IMR-90 (cell line): ENCODE results near the gene ACVR1. TPM values are rescaled to one million over a fixed set of nuclear protein-coding genes. Genes with fewer than 3 reads are reported as not detected.

Experiments used
- ATAC-seq: fragments of 200-7000 bp; cut with Tn5 transposase; 2 replicates; pipeline ENCODE4 v1.9.1; 2020; ENCODE audit warnings: low read depth, mild to moderate bottlenecking, moderate library complexity
- BruUV-seq: library from RNA; stranded (reverse); fragments of 400-500 nt; replicated peaks from 2 replicates; lab custom pipeline; 2021; lab: Mats Ljungman, UMichigan
- CTCF ChIA-PET: fragments of 300-600 bp; formaldehyde crosslinking; extraction: SDS; loops from one replicate; lab custom pipeline; 2021; ENCODE audit warnings: antibody characterized with exemption; lab: Yijun Ruan, JAX
- POLR2A ChIA-PET: fragments of 300-600 bp; sonication (Branson Sonifier 250); formaldehyde crosslinking; loops from one replicate; lab custom pipeline; 2022; ENCODE audit warnings: antibody characterized with exemption; ENCODE audit not compliant: unreplicated experiment; lab: Charles Lee
- DNase-seq: peaks from one replicate; pipeline ENCODE4 v3.0.0; 2013
- H2AFZ ChIP-seq: replicated peaks from 2 replicates; pipeline ENCODE3; 2013; ENCODE audit warnings: low read length, mild to moderate bottlenecking; ENCODE audit not compliant: poor library complexity
- H2AK5ac ChIP-seq: 2 replicates; pipeline ENCODE4 v1.6.1; 2013; ENCODE audit warnings: low read depth, low read length, inconsistent platforms
- H2AK9ac ChIP-seq: replicated peaks from 2 replicates; pipeline ENCODE3; 2013; ENCODE audit warnings: mild to moderate bottlenecking, low read depth, low read length, moderate library complexity; ENCODE audit not compliant: poor library complexity
- H2BK120ac ChIP-seq: 2 replicates; pipeline ENCODE4 v1.6.1; 2013; ENCODE audit warnings: low read depth, low read length, inconsistent platforms
- H2BK15ac ChIP-seq: 3 replicates; pipeline ENCODE4 v1.6.1; 2013; ENCODE audit warnings: low read depth, low read length, inconsistent platforms
- H2BK20ac ChIP-seq: 2 replicates; pipeline ENCODE4 v1.6.1; 2013; ENCODE audit warnings: low read depth, mild to moderate bottlenecking, inconsistent platforms, low read length, moderate library complexity
- H2BK5ac ChIP-seq: 2 replicates; pipeline ENCODE4 v1.6.1; 2013; ENCODE audit warnings: mild to moderate bottlenecking, low read depth, low read length, inconsistent platforms; ENCODE audit not compliant: poor library complexity, severe bottlenecking
- H3K14ac ChIP-seq: replicated peaks from 2 replicates; pipeline ENCODE4 v1.6.1; 2013; ENCODE audit warnings: low read depth, low read length, inconsistent platforms
- H3K18ac ChIP-seq: 2 replicates; pipeline ENCODE4 v1.6.1; 2013; ENCODE audit warnings: low read depth, low read length, control low read depth
- H3K23ac ChIP-seq: 2 replicates; pipeline ENCODE4 v1.6.1; 2013; ENCODE audit warnings: low read depth, low read length, inconsistent platforms
- H3K27ac ChIP-seq: 2 replicates; pipeline ENCODE4 v1.5.1; 2013; ENCODE audit warnings: mild to moderate bottlenecking, control low read depth, low read length; ENCODE audit not compliant: insufficient read depth
- H3K27me3 ChIP-seq: 2 replicates; pipeline ENCODE4 v1.6.1; 2013; ENCODE audit warnings: low read length; ENCODE audit not compliant: control insufficient read depth, insufficient read depth
- H3K36me3 ChIP-seq: 2 replicates; pipeline ENCODE4 v1.6.1; 2013; ENCODE audit warnings: low read length, mixed read lengths; ENCODE audit not compliant: control insufficient read depth, insufficient read depth
- H3K4ac ChIP-seq: 2 replicates; pipeline ENCODE4 v1.6.1; 2013; ENCODE audit warnings: low read depth, low read length, inconsistent platforms
- H3K4me1 ChIP-seq: 2 replicates; pipeline ENCODE4 v1.6.1; 2013; ENCODE audit warnings: low read length, mixed read lengths; ENCODE audit not compliant: control insufficient read depth, insufficient read depth
- H3K4me2 ChIP-seq: 2 replicates; pipeline ENCODE4 v1.6.1; 2013; ENCODE audit warnings: low read depth, mild to moderate bottlenecking, control low read depth, low read length, moderate library complexity
- H3K4me3 ChIP-seq: 2 replicates; pipeline ENCODE4 v1.5.1; 2013; ENCODE audit warnings: low read depth, mild to moderate bottlenecking, control low read depth, low read length, moderate library complexity; ENCODE audit not compliant: insufficient read depth
- H3K56ac ChIP-seq: 2 replicates; pipeline ENCODE4 v1.6.1; 2013; ENCODE audit warnings: low read length, inconsistent platforms; ENCODE audit not compliant: insufficient read depth; ENCODE audit errors: extremely low read depth
- H3K79me1 ChIP-seq, 2 experiments: 2 replicates each; pipeline ENCODE4 v1.6.1; 2013; ENCODE audit warnings: low read length in 2 of 2, inconsistent platforms in 1 of 2, low read depth in 1 of 2
- H3K9ac ChIP-seq: 2 replicates; pipeline ENCODE4 v1.6.1; 2013; ENCODE audit warnings: low read depth, low read length, control low read depth
- H3K9me1 ChIP-seq: 2 replicates; pipeline ENCODE4 v1.6.1; 2013; ENCODE audit warnings: low read length, inconsistent platforms; ENCODE audit not compliant: insufficient read depth
- H3K9me3 ChIP-seq: 2 replicates; pipeline ENCODE4 v1.6.1; 2013; ENCODE audit warnings: low read length; ENCODE audit not compliant: control insufficient read depth, insufficient read depth
- H4K20me1 ChIP-seq: 2 replicates; pipeline ENCODE4 v1.6.1; 2013; ENCODE audit warnings: low read length, inconsistent platforms; ENCODE audit not compliant: insufficient read depth
- H4K5ac ChIP-seq: 2 replicates; pipeline ENCODE4 v1.6.1; 2013; ENCODE audit warnings: mild to moderate bottlenecking, low read depth, low read length, control low read depth
- H4K8ac ChIP-seq, 2 experiments: 2 replicates each; pipeline ENCODE4 v1.6.1; 2013; ENCODE audit warnings: low read depth in 2 of 2, low read length in 2 of 2, control low read depth in 1 of 2, inconsistent platforms in 1 of 2
- H4K91ac ChIP-seq: 2 replicates; pipeline ENCODE4 v1.6.1; 2013; ENCODE audit warnings: low read depth, low read length, inconsistent platforms; ENCODE audit not compliant: insufficient read depth
- BHLHE40 ChIP-seq: fragments of 150-350 bp; IDR thresholded peaks from 2 replicates; pipeline ENCODE4 v1.6.1; 2016; ENCODE audit warnings: mild to moderate bottlenecking, low read depth, low read length
- CEBPB ChIP-seq: IDR thresholded peaks from 2 replicates; pipeline ENCODE4 v1.6.1; 2012; ENCODE audit warnings: low read depth, low read length, improper control_type of control experiment
- CHD1 ChIP-seq: IDR thresholded peaks from 2 replicates; pipeline ENCODE4 v1.6.1; 2012; ENCODE audit warnings: low read depth, low read length, improper control_type of control experiment
- FOS ChIP-seq: fragments of 150-350 bp; IDR thresholded peaks from 2 replicates; pipeline ENCODE4 v1.6.1; 2016; ENCODE audit warnings: low read depth, low read length
- MAFK ChIP-seq: IDR thresholded peaks from 2 replicates; pipeline ENCODE4 v1.6.1; 2012; ENCODE audit warnings: low read depth, low read length, improper control_type of control experiment
- MAZ ChIP-seq: IDR thresholded peaks from 2 replicates; pipeline ENCODE4 v1.6.1; 2012; ENCODE audit warnings: low read depth, mild to moderate bottlenecking, low read length, improper control_type of control experiment, moderate library complexity, borderline replicate concordance
- MXI1 ChIP-seq: IDR thresholded peaks from 2 replicates; pipeline ENCODE4 v1.6.1; 2012; ENCODE audit warnings: low read depth, mild to moderate bottlenecking, low read length, moderate library complexity, borderline replicate concordance
- NFE2L2 ChIP-seq: fragments of 150-350 bp; IDR thresholded peaks from 2 replicates; pipeline ENCODE4 v1.6.1; 2016; ENCODE audit warnings: low read depth, mild to moderate bottlenecking, low read length
- POLR2A ChIP-seq: IDR thresholded peaks from 2 replicates; pipeline ENCODE4 v1.6.1; 2012; ENCODE audit warnings: mild to moderate bottlenecking, low read depth, low read length
- RAD21 ChIP-seq: IDR thresholded peaks from 2 replicates; pipeline ENCODE4 v1.6.1; 2012; ENCODE audit warnings: low read length, improper control_type of control experiment
- RCOR1 ChIP-seq: IDR thresholded peaks from 2 replicates; pipeline ENCODE4 v1.6.1; 2012; ENCODE audit warnings: mild to moderate bottlenecking, low read length, improper control_type of control experiment; ENCODE audit not compliant: insufficient replicate concordance
- RFX5 ChIP-seq: IDR thresholded peaks from 2 replicates; pipeline ENCODE4 v1.8.0; 2012; ENCODE audit warnings: low read depth, mild to moderate bottlenecking, low read length, moderate library complexity
- SMC3 ChIP-seq: fragments of 150-350 bp; IDR thresholded peaks from 2 replicates; pipeline ENCODE4 v1.6.1; 2016; ENCODE audit warnings: low read depth, mild to moderate bottlenecking, antibody characterized with exemption, low read length, moderate library complexity
- WGBS, 2 experiments: methylation state at CpG; one replicate each; pipeline versions ENCODE4 v1.1.5 to v1.1.7; 2013; ENCODE audit warnings: missing lambda C conversion rate in 2 of 2; ENCODE audit not compliant: insufficient read length in 1 of 2; ENCODE audit errors: extremely low coverage in 2 of 2; 5-methylcytosine and 5-hydroxymethylcytosine counted together
- dilution Hi-C: fragments of 300-500 bp; cut with HindIII; formaldehyde crosslinking; loops from one replicate; pipeline ENCODE4 v1.14.3; 2018; ENCODE audit warnings: low sequenced_read_pairs; ENCODE audit not compliant: unreplicated experiment
- in situ Hi-C: fragments of 300-500 bp; cut with MboI; formaldehyde crosslinking; loops from 3 replicates; pipeline ENCODE4 v1.14.3; 2019; ENCODE audit warnings: low sequenced_read_pairs, inconsistent platforms, mixed read lengths
- intact Hi-C: fragments of 100-400 bp; cut with micrococcal nuclease; formaldehyde crosslinking; loops from 2 replicates; pipeline ENCODE4 v1.10.0; 2022
- polyA plus RNA-seq, 3 experiments: library from polyadenylated mRNA; depleted of rRNA; stranded (reverse); fragments of >200 nt; gene quantifications; 2 replicates each; pipeline ENCODE4 v1.2.3, GENCODE V29; 2012; ENCODE audit warnings: low replicate concordance in 1 of 3
- total RNA-seq: library from RNA; depleted of rRNA; stranded (reverse); fragments of >200 nt; gene quantifications from 2 replicates; pipeline ENCODE4 v1.2.3, GENCODE V29; 2012
- TF ChIP-seq, protein P1 (sequence below): conservative IDR thresholded peaks from 2 replicates; pipeline ENCODE4 v1.5.1; 2012; ENCODE audit warnings: mild to moderate bottlenecking, low read depth, low read length, improper control_type of control experiment
- TF ChIP-seq, protein P2 (sequence below): fragments of 150-350 bp; IDR thresholded peaks from 2 replicates; pipeline ENCODE4 v1.6.1; 2016; ENCODE audit warnings: low read depth, mild to moderate bottlenecking, low read length, moderate library complexity, borderline replicate concordance
- TF ChIP-seq, protein P3 (sequence below): fragments of 150-350 bp; IDR thresholded peaks from 2 replicates; pipeline ENCODE4 v1.6.1; 2017; ENCODE audit warnings: mild to moderate bottlenecking, antibody characterized with exemption, low read length, low read depth

ACVR1 gene
- total and polyA plus RNA-seq, 2 of the 4 experiments (the other 2 are of a cell fraction): 21.1 to 40.8 TPM

DNA sequence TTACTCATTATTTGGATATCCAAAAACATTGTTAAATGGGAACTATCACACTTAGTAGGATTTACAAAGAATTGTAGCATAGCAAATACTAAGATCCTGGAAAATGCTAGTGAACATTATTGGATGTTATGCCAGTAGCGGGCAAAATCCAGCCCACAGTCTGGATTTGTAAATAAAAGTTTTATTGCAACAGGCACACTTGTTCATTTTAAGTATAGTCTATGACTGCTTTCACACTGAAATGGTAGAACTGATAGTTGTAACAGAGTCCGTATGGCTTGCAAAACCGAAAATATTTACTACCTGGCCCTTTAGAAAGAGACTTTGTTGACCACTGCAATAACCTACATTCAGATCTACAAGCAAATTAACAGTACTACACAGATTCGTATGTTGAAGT is 53.6 kb downstream of the ACVR1 start:
- DNase-seq: no peak
- Histone ChIP-seq H3K4ac (no peak overlapping the region), H3K79me1 (peaks cover 20 to 67% of the 10 kb centered on the region in 2 experiments; a peak in 3 of 4 replicates), H3K9ac (no peak overlapping the region), H3K27ac (no peak overlapping the region), H3K4me1 (peaks cover 2% of the 10 kb centered on the region; the same call in 1 of the 2 replicates), H2AFZ (no peak overlapping the region), H3K4me2 (no peak overlapping the region), H2BK120ac (no peak overlapping the region), H4K91ac (no peak overlapping the region), H4K5ac (no peak overlapping the region), H2BK15ac (no peak overlapping the region), H3K9me1 (peaks cover 8% of the 10 kb centered on the region; the same call in 1 of the 2 replicates), H3K4me3 (no peak overlapping the region), H2AK9ac (no peak overlapping the region), H3K36me3 (peaks cover 5% of the 10 kb centered on the region), H2BK20ac (no peak overlapping the region), H3K9me3 (no peaks in the 10 kb centered on the region), H4K8ac (no peak overlapping the region), H3K27me3 (no peaks in the 10 kb centered on the region), H3K18ac (no peak overlapping the region), H4K20me1 (peaks cover 4% of the 10 kb centered on the region; the same call in 1 of the 2 replicates), H3K56ac (no peak overlapping the region), H3K14ac (no peak overlapping the region), H2AK5ac (no peak overlapping the region), H3K23ac (no peak overlapping the region), H2BK5ac (no peak overlapping the region)
- BruUV-seq: no TSS peak
- dilution Hi-C loops (no loop called here), intact Hi-C loops (no loop called here), in situ Hi-C loops (no loop called here)
- ChIA-PET CTCF (interaction anchor here (1.0 kb wide), 1 partner anchor 49 kb away, joined by 3 read pairs; no protein-coding TSS in a partner anchor), POLR2A (no interaction called here)
- no peak for ATAC-seq
- WGBS, 2 experiments: no CpG with 5 or more reads among the region's 4 CpGs
- no peak for TF ChIP-seq CEBPB
- TF ChIP-seq FOS: no peak
- no peak for TF ChIP-seq RFX5
- no peak for TF ChIP-seq RAD21
- no peak for TF ChIP-seq CHD1
- no peak for TF ChIP-seq POLR2A
- TF ChIP-seq BHLHE40: no peak
- TF ChIP-seq, protein P1, sequence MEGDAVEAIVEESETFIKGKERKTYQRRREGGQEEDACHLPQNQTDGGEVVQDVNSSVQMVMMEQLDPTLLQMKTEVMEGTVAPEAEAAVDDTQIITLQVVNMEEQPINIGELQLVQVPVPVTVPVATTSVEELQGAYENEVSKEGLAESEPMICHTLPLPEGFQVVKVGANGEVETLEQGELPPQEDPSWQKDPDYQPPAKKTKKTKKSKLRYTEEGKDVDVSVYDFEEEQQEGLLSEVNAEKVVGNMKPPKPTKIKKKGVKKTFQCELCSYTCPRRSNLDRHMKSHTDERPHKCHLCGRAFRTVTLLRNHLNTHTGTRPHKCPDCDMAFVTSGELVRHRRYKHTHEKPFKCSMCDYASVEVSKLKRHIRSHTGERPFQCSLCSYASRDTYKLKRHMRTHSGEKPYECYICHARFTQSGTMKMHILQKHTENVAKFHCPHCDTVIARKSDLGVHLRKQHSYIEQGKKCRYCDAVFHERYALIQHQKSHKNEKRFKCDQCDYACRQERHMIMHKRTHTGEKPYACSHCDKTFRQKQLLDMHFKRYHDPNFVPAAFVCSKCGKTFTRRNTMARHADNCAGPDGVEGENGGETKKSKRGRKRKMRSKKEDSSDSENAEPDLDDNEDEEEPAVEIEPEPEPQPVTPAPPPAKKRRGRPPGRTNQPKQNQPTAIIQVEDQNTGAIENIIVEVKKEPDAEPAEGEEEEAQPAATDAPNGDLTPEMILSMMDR: no peak
- TF ChIP-seq, protein P2, sequence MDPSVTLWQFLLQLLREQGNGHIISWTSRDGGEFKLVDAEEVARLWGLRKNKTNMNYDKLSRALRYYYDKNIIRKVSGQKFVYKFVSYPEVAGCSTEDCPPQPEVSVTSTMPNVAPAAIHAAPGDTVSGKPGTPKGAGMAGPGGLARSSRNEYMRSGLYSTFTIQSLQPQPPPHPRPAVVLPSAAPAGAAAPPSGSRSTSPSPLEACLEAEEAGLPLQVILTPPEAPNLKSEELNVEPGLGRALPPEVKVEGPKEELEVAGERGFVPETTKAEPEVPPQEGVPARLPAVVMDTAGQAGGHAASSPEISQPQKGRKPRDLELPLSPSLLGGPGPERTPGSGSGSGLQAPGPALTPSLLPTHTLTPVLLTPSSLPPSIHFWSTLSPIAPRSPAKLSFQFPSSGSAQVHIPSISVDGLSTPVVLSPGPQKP: no peak
- TF ChIP-seq MAZ: no peak
- TF ChIP-seq MXI1: no peak
- TF ChIP-seq NFE2L2: no peak
- no peak for TF ChIP-seq SMC3
- TF ChIP-seq, protein P3, sequence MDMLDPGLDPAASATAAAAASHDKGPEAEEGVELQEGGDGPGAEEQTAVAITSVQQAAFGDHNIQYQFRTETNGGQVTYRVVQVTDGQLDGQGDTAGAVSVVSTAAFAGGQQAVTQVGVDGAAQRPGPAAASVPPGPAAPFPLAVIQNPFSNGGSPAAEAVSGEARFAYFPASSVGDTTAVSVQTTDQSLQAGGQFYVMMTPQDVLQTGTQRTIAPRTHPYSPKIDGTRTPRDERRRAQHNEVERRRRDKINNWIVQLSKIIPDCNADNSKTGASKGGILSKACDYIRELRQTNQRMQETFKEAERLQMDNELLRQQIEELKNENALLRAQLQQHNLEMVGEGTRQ: no peak
- TF ChIP-seq RCOR1: no peak
- TF ChIP-seq MAFK: no peak
